Left cardiac atrium (tissue), 4 donors: ENCODE results near the gene NRF1. TPM values are rescaled to one million over a fixed set of nuclear protein-coding genes. Genes with fewer than 3 reads are reported as not detected.
A peak's percentile ranks its signal among the peaks of the same experiment; 100 is the strongest.
"Not testable (repeated sequence)": the region's sequence is repeated elsewhere in the genome, so short reads cannot be mapped to it uniquely, and the experiment has no call there.

Source experiments
- ATAC-seq, 2 donors: fragments of 200-7000 bp; cut with Tn5 transposase; one replicate each; pipeline ENCODE4 v1.9.1; 2020; ENCODE audit warnings: mild to moderate bottlenecking in 2 of 2, moderate library complexity in 2 of 2
- DNase-seq: peaks from one replicate; pipeline ENCODE4 v3.0.0-alpha.2; 2020
- intact Hi-C, 2 donors: fragments of 100-400 bp; cut with DNase I; formaldehyde crosslinking; loops; one replicate each; pipeline versions ENCODE4 v1.14.1 to v1.15.1; 2022 to 2023
- total RNA-seq, 2 donors: library from RNA; stranded (reverse); fragmentation: NEBNext Ultra II Directional; extraction: Animal tissue kit (Norgen Biotek cat#: 25700); gene quantifications; one replicate each; pipeline ENCODE4 v1.2.1, GENCODE V29; 2021
- donor health status: DM: no; HTN: yes; CAD: no.
- donor health status: DM: no; HTN: yes; CAD: no; lungs with severe emphysema.
- donor health status: DM: yes; HTN: yes; CAD: no.
- donor health status: Dilated cardiomyopathy.

The NRF1 gene
- total RNA-seq, 2 donors from 2014 or later, result 10.0 to 15.4 TPM

DNA sequence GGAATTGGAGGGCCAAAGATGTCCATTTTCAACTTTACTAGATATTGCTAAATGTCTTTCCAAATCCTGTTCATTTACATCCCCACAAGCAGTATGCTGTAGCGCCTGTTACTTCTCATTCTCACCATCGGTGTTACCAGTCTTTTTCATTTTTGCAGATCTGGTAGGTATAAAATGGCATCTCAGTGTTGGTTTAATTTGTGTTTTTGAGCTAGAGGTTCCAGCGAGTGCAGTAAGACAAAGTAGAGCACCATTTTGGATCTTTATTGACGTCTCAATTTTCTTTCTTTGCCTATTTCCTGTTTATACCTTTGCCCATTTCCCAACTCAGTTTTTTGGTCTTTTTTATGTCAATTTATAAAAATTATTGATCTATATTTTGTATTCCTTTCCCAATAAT, 55.6 kb downstream of the NRF1 start:
- DNase-seq, result no peak
- no peak for ATAC-seq
- intact Hi-C loops, result loop anchor here in 1 of 2 donors (5.0 kb wide), 1 partner anchor 345 kb away; no protein-coding TSS in a partner anchor

DNA sequence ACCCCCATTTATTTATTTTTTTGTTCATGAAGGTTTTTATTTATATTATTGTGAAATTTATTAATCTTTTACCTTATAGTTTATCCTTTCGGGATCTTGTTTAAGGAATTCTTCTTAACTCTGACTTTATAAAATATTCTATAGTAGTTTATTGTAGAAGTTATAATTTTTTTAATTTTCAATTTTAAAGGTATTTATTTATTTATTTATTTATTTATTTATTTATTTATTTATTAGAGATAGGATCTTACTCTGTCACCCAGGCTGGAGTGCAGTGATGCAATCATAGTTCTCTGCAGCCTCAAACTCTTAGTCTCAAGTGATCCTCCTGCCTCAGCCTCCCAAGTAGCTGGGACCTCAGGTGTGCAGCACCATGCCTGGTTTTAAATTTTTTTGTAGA, 56.0 kb downstream of the NRF1 start:
- ATAC-seq (no peak), DNase-seq (no peak)
- intact Hi-C loops, result loop anchor here in 1 of 2 donors (5.0 kb wide), 1 partner anchor 345 kb away; no protein-coding TSS in a partner anchor

DNA sequence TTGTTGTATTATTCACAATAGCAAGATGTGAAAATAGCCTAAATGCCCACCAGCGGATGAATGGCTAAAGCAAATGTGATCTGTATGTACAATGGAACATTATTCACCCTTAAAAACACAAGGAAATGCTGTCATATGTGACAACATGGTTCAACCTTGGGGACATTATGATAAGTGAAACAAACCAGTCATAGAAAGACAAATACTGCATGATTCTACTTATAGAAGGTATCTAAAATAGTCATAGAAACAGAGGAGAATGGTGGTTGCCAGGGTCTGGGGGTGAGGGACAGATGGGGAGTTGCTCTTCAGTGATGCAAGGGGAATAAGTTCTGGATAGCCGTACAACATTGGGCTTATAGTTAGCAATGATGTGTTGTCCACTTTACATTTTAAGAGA, 58.4 kb downstream of the NRF1 start:
- no peak for ATAC-seq
- intact Hi-C loops, result loop anchor here in 1 of 2 donors (5.0 kb wide), 1 partner anchor 342 kb away; no protein-coding TSS in a partner anchor
- no peak for DNase-seq

- no peak for ATAC-seq
- intact Hi-C loops, result no loop called here
Observed at GRCh38 chr7:129670656-129671055, 59.1 kb downstream of the NRF1 start.

GRCh38 chr7:129671266-129671665, 59.7 kb downstream of the NRF1 start:
- DNase-seq, result no peak
- no peak for ATAC-seq
- intact Hi-C loops, result no loop called here

More at GRCh38 chr7:129670656-129671055, 59.1 kb downstream of the NRF1 start:
- DNase-seq, result no peak

DNA sequence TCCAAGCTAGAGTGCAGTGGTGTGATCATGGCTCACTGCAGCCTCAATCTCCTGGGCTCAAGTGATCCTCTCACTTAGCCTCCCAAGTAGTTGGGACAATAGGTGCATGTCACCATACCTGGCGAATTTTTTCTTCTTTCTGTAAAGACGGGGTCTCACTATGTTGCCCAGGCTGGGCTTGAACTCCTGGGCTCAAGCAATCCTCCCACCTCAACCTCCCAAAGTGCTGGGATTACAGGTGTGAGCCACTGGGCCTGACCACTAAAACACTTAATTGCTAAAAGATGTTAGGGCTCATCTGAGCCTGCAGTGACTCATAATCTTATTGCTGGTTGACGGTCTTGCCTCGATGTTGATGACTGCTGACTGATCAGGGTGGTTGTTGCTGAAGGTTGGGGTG, 63.0 kb downstream of the NRF1 start:
- ATAC-seq, DNase-seq, intact Hi-C loops: not testable (repeated sequence)

DNA sequence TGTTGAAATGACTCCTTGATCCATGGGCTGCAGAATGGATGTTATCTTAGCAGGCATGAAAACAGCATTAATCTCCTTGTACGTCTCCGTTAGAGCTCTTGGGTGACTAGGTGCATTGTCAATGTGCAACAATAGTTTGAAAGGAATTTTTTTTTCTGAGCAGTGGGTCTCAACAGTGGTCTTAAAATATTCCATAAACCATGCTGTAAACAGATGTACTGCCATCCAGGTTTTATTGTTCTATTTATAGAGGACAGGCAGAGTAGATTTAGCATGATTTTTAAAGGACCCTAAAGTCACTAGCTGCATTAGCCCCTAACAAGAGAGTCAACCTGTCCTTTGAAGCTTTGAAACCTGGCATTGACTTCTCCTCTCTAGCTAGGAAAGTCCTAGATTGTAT, 64.0 kb downstream of the NRF1 start:
- DNase-seq (no peak), ATAC-seq (no peak)
- intact Hi-C loops, result no loop called here

DNA sequence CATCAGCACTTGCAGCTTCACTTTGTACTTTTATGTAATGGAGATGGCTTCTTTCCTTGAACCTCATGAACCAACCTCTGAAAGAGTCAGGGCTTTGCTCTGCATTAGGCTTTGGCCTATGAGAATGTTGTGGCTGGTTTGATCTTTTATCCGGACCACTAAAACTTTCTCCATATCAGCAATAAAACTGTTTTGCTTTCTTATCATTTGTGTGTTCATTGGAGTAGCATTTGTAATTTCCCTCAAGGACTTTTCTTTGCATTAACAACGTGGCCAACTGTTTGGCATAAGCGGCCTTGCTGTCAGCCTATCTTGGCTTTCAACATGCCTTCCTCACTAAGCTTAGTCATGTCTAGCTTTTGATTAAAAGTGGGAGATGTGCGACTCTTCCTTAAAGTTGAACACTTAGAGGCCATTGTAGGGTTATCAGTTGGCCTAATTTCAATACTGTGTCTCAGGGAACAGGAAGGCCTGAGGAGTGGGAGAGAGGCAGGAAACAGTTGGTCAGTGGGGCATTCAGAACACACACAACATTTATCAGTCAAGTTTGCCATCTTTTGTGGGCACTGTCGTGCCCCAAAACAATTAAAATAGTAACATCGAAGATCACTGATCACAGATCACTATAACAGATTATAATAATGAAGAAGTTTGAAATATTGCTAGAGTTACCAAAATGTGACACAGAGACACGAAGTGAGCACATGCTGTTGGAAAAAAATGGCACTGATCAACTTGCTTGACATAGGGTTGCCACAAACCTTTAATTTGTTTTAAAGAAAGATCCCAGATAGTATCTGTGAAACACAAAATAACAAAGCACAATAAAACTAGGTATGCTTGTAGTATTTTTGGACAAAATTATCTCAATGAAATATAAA, 64.7 kb downstream of the NRF1 start:
- DNase-seq, result no peak
- intact Hi-C loops, result no loop called here
- ATAC-seq, result no peak

DNA sequence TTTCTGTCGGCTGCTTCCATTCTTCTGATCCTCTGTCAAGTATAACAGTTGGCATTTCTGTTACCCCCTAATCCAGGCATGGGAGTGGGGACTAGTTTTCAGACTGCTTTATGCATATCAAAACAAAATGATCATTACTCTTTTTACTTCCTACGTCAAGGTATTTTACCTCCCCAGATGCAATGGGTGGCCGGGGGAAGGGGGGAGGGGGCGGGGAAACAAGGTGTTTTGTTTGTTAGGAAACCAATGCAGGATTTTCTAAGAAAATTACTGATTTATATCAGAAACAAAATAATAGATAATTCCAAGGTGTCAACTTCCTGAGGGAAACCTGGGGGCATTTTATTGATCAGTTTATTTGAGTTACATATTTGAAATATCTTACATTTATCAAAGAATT, 66.3 kb downstream of the NRF1 start:
- ATAC-seq, result no peak
- no peak for DNase-seq
- intact Hi-C loops, result no loop called here

- no peak for DNase-seq
- intact Hi-C loops, result no loop called here
Observed at GRCh38 chr7:129678606-129679005, 67.1 kb downstream of the NRF1 start.

DNA sequence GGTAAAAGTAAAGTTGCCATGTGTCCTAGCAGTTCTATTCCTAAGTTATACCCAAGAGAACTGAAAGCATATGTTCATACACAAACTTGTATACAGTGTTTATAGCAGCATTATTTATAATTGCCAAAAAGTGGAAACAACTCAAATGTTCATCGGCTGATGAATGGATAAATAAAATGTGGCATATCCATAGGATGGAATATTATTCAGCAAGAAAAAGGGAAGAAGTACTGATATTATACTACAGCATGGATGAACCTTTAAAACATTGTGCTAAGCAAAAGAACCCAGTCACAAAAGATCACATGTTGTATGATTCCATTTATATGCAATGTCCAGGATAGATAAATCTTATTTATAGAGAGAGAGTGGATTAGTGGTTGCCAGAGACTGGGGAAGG, 68.9 kb downstream of the NRF1 start:
- intact Hi-C loops, result no loop called here
- DNase-seq, result no peak
- ATAC-seq, result no peak

More at GRCh38 chr7:129678606-129679005, 67.1 kb downstream of the NRF1 start:
- ATAC-seq, result no peak

GRCh38 chr7:129684777-129685176, 73.3 kb downstream of the NRF1 start:
- intact Hi-C loops, result no loop called here
- no peak for ATAC-seq
- no peak for DNase-seq

DNA sequence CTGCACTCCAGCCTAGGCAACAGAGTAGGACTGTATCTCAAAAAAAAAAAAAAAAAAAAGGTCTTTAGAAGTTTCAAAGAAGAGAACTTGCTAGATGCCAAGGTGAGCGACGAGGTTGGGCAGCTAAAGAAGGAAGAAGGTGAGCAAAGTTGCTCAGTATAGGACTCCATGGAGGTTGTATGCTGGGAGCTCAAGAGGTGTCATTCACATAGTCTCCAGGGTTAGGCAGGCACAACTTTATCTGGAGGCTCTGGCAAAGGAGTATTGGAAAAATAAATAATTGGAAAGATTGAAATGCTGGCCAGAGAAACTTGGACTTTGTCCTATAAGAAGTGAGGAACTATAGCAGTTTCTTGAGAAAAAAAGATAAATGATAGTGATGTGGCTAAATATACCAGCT, 74.5 kb downstream of the NRF1 start:
- intact Hi-C loops, result no loop called here
- ATAC-seq, result no peak
- no peak for DNase-seq

GRCh38 chr7:129688503-129689222, 77.1 kb downstream of the NRF1 start:
- DNase-seq, result no peak
- ATAC-seq, result no peak
- intact Hi-C loops, result no loop called here

- intact Hi-C loops, result no loop called here
Observed at GRCh38 chr7:129689995-129690581, 78.6 kb downstream of the NRF1 start.

GRCh38 chr7:129690701-129691100, 79.2 kb downstream of the NRF1 start:
- DNase-seq (no peak), ATAC-seq (no peak)
- intact Hi-C loops, result no loop called here

More at GRCh38 chr7:129689995-129690581, 78.6 kb downstream of the NRF1 start:
- DNase-seq (no peak), ATAC-seq (no peak)

GRCh38 chr7:129698516-129699418, 87.2 kb downstream of the NRF1 start:
- DNase-seq (no peak), ATAC-seq (peak in 1 of 2 donors; percentile 24)
- intact Hi-C loops, result no loop called here

GRCh38 chr7:129702316-129702715, 90.8 kb downstream of the NRF1 start:
- intact Hi-C loops, result no loop called here
- ATAC-seq (peak in 1 of 2 donors; percentile 82), DNase-seq (no peak)
